Stimulated activated naive CD8-positive, alpha-beta T cell treated with anti-CD3 and anti-CD28 coated beads, Interleukin-15, amount 100 ng/mL, for 72 hours (primary cell): ENCODE measurements around the gene NDST4.
"Not testable (repeated sequence)": the region's sequence is repeated elsewhere in the genome, so short reads cannot be mapped to it uniquely, and the experiment has no call there.

ENCODE experiments used
- ATAC-seq: fragments of 150-1000 bp; cut with Tn5 transposase; 2 replicates; pipeline ENCODE4 v1.10.0; 2021; ENCODE audit warnings: mild to moderate bottlenecking, moderate library complexity
- DNase-seq, 2 donors: peaks; one replicate each; pipeline ENCODE4 v3.0.0; 2021 to 2022
- H3K27ac Mint-ChIP-seq, 2 donors: one replicate each; pipeline ENCODE4 v1.8.0; 2022; ENCODE audit warnings: mild to moderate bottlenecking in 2 of 2, mixed read lengths in 2 of 2, moderate library complexity in 2 of 2
- H3K27me3 Mint-ChIP-seq: one replicate; pipeline ENCODE4 v1.8.0; 2022; ENCODE audit warnings: mixed read lengths
- H3K4me1 Mint-ChIP-seq: one replicate; pipeline ENCODE4 v1.8.0; 2022; ENCODE audit warnings: mild to moderate bottlenecking, mixed read lengths
- H3K4me3 Mint-ChIP-seq, 2 donors: one replicate each; pipeline ENCODE4 v1.8.0; 2022; ENCODE audit warnings: mild to moderate bottlenecking in 2 of 2, mixed read lengths in 2 of 2, moderate library complexity in 1 of 2
- H3K9me3 Mint-ChIP-seq, 2 donors: one replicate each; pipeline ENCODE4 v1.8.0; 2022; ENCODE audit warnings: mixed read lengths in 2 of 2

The NDST4 gene

DNA sequence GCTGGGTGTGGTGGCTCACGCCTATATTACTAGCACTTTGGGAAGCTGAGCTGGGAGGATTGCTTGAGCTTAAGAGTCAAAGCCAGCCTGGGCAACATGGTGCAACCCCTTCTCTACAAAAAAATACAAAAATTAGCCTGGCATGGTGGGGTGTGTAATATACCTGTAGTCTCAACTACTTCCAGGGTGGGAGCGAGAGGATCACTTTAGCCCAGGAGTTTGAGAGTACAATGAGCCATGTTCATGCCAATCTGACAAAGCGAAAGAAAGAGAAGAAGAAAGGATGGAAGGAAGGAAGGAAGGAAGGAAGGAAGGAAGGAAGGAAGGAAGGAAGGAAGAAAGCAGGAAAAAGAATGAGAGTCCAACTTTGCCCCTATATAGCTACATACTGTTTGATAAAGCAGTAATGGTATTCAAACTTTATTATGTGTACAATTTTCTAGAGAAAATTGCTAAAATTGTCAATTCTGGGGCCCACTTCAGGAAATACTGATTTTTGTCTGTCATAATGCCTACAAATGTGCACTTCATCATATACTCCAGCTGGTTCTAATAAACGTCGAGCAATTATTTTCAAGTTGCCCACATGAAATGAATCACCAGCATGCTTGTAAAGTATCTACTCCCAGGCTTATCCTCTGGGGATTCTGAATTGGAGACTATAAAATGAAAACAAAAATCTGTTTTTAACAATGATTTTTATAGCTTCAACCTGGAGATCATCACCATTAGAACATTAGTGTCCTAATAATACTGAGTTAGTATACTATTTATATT lies 132.3 kb downstream of the NDST4 start:
- Mint-ChIP-seq H3K27me3 (no peaks in the 10 kb centered on the region), H3K27ac (no peak overlapping the region), H3K9me3 (peaks cover 5 to 18% of the 10 kb centered on the region in 2 donors), H3K4me1 (no peaks in the 10 kb centered on the region), H3K4me3 (no peak overlapping the region)
- DNase-seq = no peak
- no peak for ATAC-seq

DNA sequence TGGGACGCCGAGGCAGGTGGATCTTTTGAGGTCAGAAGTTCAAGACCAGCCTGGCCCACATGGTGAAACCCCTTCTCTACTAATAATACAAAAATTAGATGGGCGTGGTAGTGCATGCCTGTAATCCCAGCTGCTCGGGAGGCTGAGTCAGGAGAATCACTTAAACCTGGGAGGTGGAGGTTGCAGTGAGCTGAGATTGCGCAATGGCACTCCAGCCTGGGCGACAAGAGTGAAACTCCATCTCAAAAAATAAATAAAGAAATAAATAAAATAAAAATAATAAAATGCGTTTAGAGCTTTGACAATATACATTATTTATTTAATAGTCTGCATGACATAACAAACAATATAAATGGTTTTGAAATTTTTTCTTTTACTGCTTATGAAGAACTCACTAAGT lies 133.0 kb downstream of the NDST4 start:
- not testable (repeated sequence) for ATAC-seq, H3K4me1 Mint-ChIP-seq, DNase-seq, H3K27ac Mint-ChIP-seq, H3K27me3 Mint-ChIP-seq, H3K4me3 Mint-ChIP-seq
- H3K9me3 Mint-ChIP-seq = peaks cover 5 to 18% of the 10 kb centered on the region in 2 donors

DNA sequence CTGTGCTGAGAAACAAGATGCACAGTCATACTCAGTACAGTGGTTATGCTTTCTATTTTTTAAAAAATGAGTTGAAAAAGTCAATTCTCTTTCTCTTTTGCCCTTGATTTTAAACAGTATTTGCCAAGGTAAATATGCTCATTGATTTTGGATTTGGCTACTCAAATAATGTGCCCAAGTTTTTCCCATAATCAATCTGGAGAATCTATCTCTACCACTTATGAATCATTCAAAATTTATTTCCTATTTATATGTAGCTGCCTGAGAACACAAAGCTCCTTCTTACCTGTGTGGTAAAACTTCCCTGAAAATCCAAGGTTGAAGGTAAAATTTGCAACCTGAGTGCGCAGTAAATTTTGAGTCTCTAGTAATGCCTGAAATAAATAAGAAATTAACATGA lies 136.5 kb downstream of the NDST4 start:
- ATAC-seq (no peak), DNase-seq (no peak)
- H3K9me3 Mint-ChIP-seq = peaks cover under 1% of the 10 kb centered on the region in 2 donors
- no peaks in the 10 kb centered on the region for H3K27me3 Mint-ChIP-seq
- no peak overlapping the region for H3K27ac Mint-ChIP-seq
- H3K4me1 Mint-ChIP-seq = no peaks in the 10 kb centered on the region
- no peak overlapping the region for H3K4me3 Mint-ChIP-seq

DNA sequence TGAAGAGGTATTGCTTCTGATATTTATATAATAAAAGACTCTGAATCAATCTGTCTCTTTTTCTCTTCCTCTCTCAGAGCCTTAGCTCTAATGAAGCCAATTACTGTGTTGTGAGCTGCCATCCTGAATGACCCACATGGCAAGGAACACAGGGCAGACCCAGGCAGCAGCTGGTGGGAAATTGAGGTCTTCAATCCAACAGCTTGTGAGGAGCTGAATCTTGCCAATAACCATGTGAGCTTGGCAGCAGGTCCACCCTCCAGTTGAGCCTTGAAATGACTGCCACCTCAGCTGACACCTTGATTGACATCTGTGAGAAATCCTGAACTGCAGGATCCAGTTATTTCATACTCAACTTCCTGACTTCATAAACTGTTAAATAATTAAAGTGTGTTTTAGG lies 149.4 kb downstream of the NDST4 start:
- H3K4me1 Mint-ChIP-seq = no peaks in the 10 kb centered on the region
- no peak overlapping the region for H3K4me3 Mint-ChIP-seq
- H3K9me3 Mint-ChIP-seq = peaks cover 5 to 10% of the 10 kb centered on the region in 2 donors
- no peak overlapping the region for H3K27ac Mint-ChIP-seq
- ATAC-seq (no peak), DNase-seq (no peak)
- no peaks in the 10 kb centered on the region for H3K27me3 Mint-ChIP-seq

DNA sequence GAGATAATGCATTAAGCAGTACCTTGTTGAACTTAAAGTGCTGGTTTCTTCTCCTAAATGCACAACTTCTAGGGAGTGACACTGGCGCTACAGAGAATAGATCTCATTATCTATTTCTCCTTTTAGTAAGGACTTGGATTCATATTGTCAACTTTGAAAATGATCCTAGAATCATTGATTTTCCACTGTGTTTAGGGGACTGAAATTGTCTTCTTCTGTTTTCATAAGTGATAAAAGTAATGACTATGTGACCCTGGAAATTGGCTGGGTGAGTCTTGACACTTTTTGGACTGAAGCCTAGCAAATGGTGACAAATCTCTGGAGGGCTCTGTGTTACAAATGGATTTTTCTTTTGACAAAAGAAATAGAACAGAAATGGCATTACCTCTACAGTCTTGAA lies 167.8 kb downstream of the NDST4 start:
- H3K4me1 Mint-ChIP-seq = no peaks in the 10 kb centered on the region
- no peak for ATAC-seq
- H3K27me3 Mint-ChIP-seq = no peaks in the 10 kb centered on the region
- no peak for DNase-seq
- no peak overlapping the region for H3K4me3 Mint-ChIP-seq
- peaks cover 11 to 14% of the 10 kb centered on the region in 2 donors for H3K9me3 Mint-ChIP-seq
- H3K27ac Mint-ChIP-seq = no peak overlapping the region

DNA sequence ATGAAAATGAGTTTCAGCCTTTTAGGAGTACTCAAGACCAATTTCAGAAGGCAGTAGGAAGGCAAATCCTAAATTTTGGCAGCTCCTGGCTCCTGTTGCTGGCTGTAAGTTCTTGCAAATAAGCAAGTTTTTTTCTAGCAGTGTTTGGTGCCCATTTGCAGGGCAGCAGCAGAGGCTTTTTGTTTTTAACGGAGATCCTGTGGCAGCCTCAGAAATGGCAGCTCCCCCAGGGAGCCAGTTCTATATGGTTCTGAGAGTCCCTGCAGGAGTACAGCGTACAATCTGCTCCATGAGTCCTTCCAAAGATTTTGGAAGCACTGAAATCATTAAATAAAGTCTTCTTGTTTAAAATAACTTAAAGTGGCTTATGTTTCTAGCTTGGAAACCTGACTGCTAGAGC lies 171.9 kb downstream of the NDST4 start:
- Mint-ChIP-seq H3K27me3 (no peaks in the 10 kb centered on the region), H3K4me3 (no peak overlapping the region), H3K9me3 (peaks cover 8 to 13% of the 10 kb centered on the region in 2 donors), H3K4me1 (no peaks in the 10 kb centered on the region), H3K27ac (no peak overlapping the region)
- ATAC-seq = no peak
- DNase-seq = no peak

DNA sequence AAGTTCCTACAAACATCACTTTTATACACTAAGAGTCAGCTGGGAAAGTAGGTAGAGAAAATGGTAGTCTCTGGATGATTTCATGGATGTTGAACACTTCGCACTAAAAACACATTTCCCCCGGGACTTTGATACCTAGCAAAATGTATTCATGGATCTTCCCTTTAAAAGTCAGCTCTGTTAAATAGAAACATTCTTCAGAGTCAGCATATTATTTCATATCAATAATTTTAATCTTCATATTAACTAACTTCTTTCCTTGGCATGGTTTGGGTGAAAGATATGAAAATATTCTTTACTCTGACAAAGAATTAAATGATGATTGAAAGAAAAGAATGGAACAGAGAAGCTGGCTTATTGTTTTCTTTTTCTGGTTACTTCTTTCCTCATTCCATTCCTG lies 185.5 kb downstream of the NDST4 start:
- no peaks in the 10 kb centered on the region for H3K4me1 Mint-ChIP-seq
- no peak overlapping the region for H3K4me3 Mint-ChIP-seq
- no peaks in the 10 kb centered on the region for H3K9me3 Mint-ChIP-seq
- H3K27me3 Mint-ChIP-seq = no peaks in the 10 kb centered on the region
- H3K27ac Mint-ChIP-seq = no peak overlapping the region
- ATAC-seq (no peak), DNase-seq (no peak)

DNA sequence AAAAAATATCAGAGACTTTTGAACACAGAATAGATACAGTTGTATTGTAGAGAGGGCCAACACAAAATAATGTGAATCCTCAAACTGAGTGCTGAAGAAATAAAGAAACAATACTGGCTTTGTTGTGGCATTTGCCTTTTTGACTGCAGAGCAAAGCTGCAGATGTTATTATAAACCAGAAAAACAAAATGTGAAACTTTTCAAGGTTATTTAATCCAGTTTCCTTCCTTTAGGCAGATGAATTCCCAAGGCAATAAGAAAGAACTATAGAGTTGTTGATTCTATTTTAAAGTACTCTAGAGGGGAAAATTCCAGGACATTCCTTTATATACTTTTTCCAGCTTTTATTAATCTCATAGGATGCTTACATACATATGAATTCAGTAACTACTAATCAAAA lies 186.8 kb downstream of the NDST4 start:
- no peaks in the 10 kb centered on the region for H3K4me1 Mint-ChIP-seq
- H3K27me3 Mint-ChIP-seq = no peaks in the 10 kb centered on the region
- DNase-seq (no peak), ATAC-seq (no peak)
- no peak overlapping the region for H3K27ac Mint-ChIP-seq
- H3K4me3 Mint-ChIP-seq = no peak overlapping the region
- H3K9me3 Mint-ChIP-seq = no peaks in the 10 kb centered on the region

DNA sequence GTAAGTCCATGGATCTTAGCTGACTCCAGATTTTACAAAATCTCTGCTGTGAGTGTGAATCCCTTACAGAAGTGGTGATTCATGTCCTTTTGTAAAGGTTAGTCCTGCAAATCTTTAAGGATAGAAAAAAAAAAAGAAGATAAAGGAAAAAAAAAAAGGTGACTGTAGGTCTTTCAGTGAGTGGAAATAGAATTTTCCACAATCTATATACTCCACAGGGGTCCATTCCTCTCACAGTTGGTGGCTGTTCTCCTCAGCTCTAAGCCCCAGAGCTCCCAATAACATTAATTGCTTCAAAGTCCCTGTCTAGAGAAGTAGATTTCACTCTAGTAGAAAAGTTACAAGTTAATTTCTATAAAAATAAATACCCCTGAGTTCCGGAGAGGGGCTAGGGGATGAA lies 189.1 kb downstream of the NDST4 start:
- H3K4me3 Mint-ChIP-seq = no peak overlapping the region
- DNase-seq = no peak
- H3K27ac Mint-ChIP-seq = no peak overlapping the region
- H3K27me3 Mint-ChIP-seq = no peaks in the 10 kb centered on the region
- peaks cover 0 to under 1% of the 10 kb centered on the region in 2 donors for H3K9me3 Mint-ChIP-seq
- no peak for ATAC-seq
- H3K4me1 Mint-ChIP-seq = no peaks in the 10 kb centered on the region

DNA sequence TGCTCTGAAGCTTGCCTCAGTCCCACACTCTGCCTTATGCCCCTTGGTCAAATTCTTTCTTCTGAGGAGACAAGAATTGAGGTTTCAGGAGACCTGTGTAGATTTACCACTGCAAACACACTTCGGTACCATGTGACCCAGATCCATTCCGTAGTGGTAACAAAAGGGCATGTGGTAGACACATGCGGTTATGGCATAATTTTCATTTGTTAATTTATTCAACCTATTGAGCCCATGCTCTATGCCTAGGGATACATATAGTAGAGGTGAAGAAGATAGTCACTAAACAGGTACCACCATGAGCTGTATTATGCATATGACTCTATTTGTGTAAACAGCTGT lies 190.9 kb downstream of the NDST4 start:
- ATAC-seq (no peak), DNase-seq (no peak)
- Mint-ChIP-seq H3K9me3 (peaks cover 0 to 5% of the 10 kb centered on the region in 2 donors), H3K4me1 (no peaks in the 10 kb centered on the region), H3K4me3 (no peak overlapping the region), H3K27ac (no peak overlapping the region), H3K27me3 (no peaks in the 10 kb centered on the region)

DNA sequence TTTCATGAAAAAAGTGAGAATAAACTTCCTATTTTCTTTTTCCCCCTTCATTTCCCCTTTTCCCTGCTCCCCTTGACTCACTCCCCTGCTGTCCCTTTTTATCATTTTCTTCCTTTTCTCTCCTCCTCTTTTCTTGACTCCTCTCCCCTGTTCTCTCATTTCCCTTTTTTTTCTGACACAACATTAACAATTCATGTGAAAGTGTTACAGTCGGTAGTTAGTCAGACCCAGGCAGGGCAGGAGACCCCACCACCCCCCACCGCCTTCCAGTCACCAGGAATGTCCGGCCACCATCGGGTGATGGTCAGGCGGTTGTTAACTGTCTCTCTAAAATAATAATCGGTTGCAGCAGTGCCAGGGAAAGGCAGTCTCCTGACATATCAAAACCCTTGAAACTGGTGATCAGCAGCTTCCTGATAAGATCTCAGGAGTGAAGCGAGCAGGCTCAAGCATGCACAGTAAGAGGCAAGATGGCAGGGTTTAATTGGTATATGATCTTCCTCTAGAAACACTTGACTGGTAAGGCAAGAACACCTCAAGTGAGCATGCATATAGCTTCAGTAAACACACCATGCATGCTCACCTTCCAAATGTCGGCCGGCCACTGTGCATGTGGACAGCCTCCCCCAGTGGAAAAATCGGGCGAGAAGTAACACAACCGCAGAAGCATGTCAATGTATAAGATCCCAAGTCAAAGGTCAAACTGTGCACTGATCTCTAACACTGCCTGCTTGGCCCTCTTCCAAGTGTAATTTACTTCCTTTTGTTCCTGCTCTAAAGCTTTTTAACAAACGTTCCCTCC lies 191.4 kb downstream of the NDST4 start:
- H3K4me1 Mint-ChIP-seq = no peaks in the 10 kb centered on the region
- DNase-seq = no peak

DNA sequence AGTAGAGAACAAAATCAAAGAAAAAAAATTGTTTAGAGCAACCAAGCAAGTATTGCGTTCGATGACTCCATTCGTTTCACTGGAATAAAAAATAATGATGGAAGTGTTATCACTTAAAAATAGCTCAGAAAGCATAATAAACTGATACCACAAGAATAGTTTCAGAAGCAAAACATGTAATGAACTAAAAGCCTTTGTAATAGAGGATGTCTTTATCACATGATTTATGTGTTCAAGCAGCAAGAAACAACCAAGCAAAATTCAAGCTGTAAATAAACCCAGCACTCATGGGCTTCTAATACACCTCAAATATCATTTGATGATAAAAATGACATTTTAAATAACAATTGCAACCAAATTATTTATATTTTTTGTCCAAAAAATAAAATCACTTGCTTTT lies 192.2 kb downstream of the NDST4 start:
- H3K4me1 Mint-ChIP-seq = no peaks in the 10 kb centered on the region
- H3K4me3 Mint-ChIP-seq = no peak overlapping the region
- H3K27me3 Mint-ChIP-seq = no peaks in the 10 kb centered on the region
- DNase-seq (no peak), ATAC-seq (no peak)
- peaks cover 0 to 5% of the 10 kb centered on the region in 2 donors for H3K9me3 Mint-ChIP-seq
- no peak overlapping the region for H3K27ac Mint-ChIP-seq

More for the DNA sequence above, 191.4 kb downstream of the NDST4 start:
- Mint-ChIP-seq H3K4me3 (no peak overlapping the region), H3K27me3 (no peaks in the 10 kb centered on the region), H3K27ac (no peak overlapping the region), H3K9me3 (peaks cover 0 to 5% of the 10 kb centered on the region in 2 donors)
- no peak for ATAC-seq

DNA sequence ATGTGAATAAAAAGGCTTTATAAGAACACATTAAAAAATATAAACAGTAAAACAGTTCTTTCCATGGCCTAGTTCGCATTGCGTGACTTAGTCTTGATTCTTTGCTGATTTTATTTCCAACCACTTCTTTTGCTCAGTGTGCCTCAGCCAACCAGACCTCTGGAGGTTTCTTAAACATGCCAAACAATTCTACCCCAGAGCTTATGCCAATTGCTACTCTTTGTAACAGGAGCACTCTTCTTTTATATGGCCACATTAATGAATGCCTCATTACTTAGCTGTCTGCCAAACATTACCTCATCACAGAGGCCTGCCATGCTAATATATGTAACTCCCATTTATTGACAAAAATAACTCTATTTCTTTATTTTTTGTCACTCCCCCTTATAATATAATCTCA lies 202.3 kb downstream of the NDST4 start:
- Mint-ChIP-seq H3K27ac (no peak overlapping the region), H3K27me3 (no peaks in the 10 kb centered on the region), H3K9me3 (peaks cover 0 to 4% of the 10 kb centered on the region in 2 donors), H3K4me1 (no peaks in the 10 kb centered on the region), H3K4me3 (no peak overlapping the region)
- DNase-seq (no peak), ATAC-seq (no peak)

DNA sequence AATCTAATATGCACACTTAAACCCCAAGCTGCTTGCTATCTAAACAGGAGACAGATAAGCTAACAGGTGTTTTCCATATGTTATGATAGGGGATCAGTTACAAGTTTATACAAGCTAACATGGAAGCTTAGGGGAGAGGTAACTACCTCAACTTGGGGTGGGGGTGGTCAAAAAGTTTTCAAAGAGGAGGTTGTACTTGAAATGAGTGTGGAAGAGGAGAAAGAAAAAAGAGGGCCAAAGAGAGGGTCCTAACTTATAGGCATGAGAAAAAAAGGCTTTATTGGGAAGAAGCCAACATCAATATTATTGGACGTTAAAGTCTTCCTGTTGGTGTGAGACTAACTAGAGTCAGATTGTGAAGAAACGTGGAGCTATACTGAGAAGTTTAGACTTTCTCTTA lies 205.9 kb downstream of the NDST4 start:
- no peak for DNase-seq
- Mint-ChIP-seq H3K9me3 (no peaks in the 10 kb centered on the region), H3K27me3 (no peaks in the 10 kb centered on the region), H3K4me1 (no peaks in the 10 kb centered on the region), H3K4me3 (no peak overlapping the region), H3K27ac (no peak overlapping the region)
- no peak for ATAC-seq

DNA sequence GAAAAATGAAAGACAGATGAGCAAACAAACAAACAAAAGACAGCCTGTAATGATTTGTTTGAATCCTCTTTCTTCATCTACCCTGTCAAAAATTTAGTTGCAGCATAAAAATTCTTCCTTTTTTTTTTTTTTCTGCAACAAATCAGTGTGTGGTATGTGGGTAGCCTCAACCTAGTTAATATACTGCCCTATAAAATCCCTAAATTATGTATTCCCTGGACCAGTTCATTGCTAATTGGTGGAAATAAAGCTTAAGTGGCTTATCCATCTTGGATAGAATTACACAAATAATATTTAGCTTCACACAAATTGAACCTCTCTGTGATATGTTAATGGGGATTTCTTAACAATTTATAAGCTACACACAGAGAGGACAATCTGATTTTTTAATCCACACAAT lies 208.4 kb downstream of the NDST4 start:
- H3K4me3 Mint-ChIP-seq = no peak overlapping the region
- no peaks in the 10 kb centered on the region for H3K4me1 Mint-ChIP-seq
- no peaks in the 10 kb centered on the region for H3K27me3 Mint-ChIP-seq
- H3K27ac Mint-ChIP-seq = no peak overlapping the region
- no peaks in the 10 kb centered on the region for H3K9me3 Mint-ChIP-seq
- ATAC-seq = no peak
- DNase-seq = no peak

DNA sequence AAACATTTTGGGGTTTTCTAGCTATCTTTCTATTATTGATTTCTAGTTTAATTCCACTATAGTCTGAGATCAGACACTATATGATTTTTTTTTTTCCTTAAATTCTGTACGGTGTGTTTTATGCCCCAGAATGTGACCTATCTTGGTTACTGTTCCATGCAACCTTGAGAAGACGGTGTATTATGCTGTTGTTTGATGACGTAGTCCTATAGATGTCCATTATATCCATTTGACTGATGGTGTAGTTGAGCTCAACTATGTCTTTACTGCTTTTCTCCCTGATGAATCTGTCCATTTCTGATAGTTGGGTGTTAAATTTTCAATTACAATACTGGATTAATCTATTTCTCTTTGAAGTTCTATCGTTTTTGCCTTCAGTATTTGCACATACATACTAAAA lies 212.5 kb downstream of the NDST4 start:
- no peak for DNase-seq
- Mint-ChIP-seq H3K27me3 (no peaks in the 10 kb centered on the region), H3K4me3 (no peak overlapping the region), H3K9me3 (no peaks in the 10 kb centered on the region), H3K4me1 (no peaks in the 10 kb centered on the region), H3K27ac (no peak overlapping the region)
- ATAC-seq = no peak
